ENCODE results near the gene SUN1.
"Not testable (repeated sequence)": the region's sequence is repeated elsewhere in the genome, so short reads cannot be mapped to it uniquely, and the experiment has no call there.

SUN1 gene

GRCh38 chr7:904847-905246 is 72.6 kb downstream of the SUN1 start:
- H3K4me3 ChIP-seq (ENCODE audit: low read depth, low read length): peak overlapping the region; percentile 32
- DNase-seq (ENCODE audit: low read depth): peak; percentile 87
- peak; percentile 58 for TF ChIP-seq MYC (IDR thresholded peaks at IDR 0.05; ENCODE audit: low read depth, low read length)
- TF ChIP-seq CTCF (IDR thresholded peaks at IDR 0.05; ENCODE audit: low read depth, low read length): no peak
- TF ChIP-seq MAX (IDR thresholded peaks at IDR 0.05; ENCODE audit: low read depth, low read length): peak; percentile 61
- TF ChIP-seq POLR2A (IDR thresholded peaks at IDR 0.05; ENCODE audit: extremely low read depth, insufficient read length): no peak

GRCh38 chr7:906776-907157 is 74.5 kb downstream of the SUN1 start:
- TF ChIP-seq POLR2A (IDR thresholded peaks at IDR 0.05; ENCODE audit: extremely low read depth, insufficient read length) (no peak), MAX (IDR thresholded peaks at IDR 0.05; ENCODE audit: low read depth, low read length) (no peak), MYC (IDR thresholded peaks at IDR 0.05; ENCODE audit: low read depth, low read length) (no peak), CTCF (IDR thresholded peaks at IDR 0.05; ENCODE audit: low read depth, low read length) (no peak)
- H3K4me3 ChIP-seq (ENCODE audit: low read depth, low read length): no peak overlapping the region
- DNase-seq (ENCODE audit: low read depth): peak; percentile 45

GRCh38 chr7:907158-907980 is 75.1 kb downstream of the SUN1 start:
- no peak overlapping the region for H3K4me3 ChIP-seq (ENCODE audit: low read depth, low read length)
- DNase-seq (ENCODE audit: low read depth): no peak
- no peak for TF ChIP-seq POLR2A (IDR thresholded peaks at IDR 0.05; ENCODE audit: extremely low read depth, insufficient read length)
- no peak for TF ChIP-seq MYC (IDR thresholded peaks at IDR 0.05; ENCODE audit: low read depth, low read length)
- no peak for TF ChIP-seq CTCF (IDR thresholded peaks at IDR 0.05; ENCODE audit: low read depth, low read length)
- no peak for TF ChIP-seq MAX (IDR thresholded peaks at IDR 0.05; ENCODE audit: low read depth, low read length)

- TF ChIP-seq MYC (IDR thresholded peaks at IDR 0.05; ENCODE audit: low read depth, low read length): no peak
- TF ChIP-seq POLR2A (IDR thresholded peaks at IDR 0.05; ENCODE audit: extremely low read depth, insufficient read length): no peak
- no peak for TF ChIP-seq MAX (IDR thresholded peaks at IDR 0.05; ENCODE audit: low read depth, low read length)
- no peak for TF ChIP-seq CTCF (IDR thresholded peaks at IDR 0.05; ENCODE audit: low read depth, low read length)
- DNase-seq (ENCODE audit: low read depth): no peak
- no peak overlapping the region for H3K4me3 ChIP-seq (ENCODE audit: low read depth, low read length)
These were observed 75.9 kb downstream of the SUN1 start for GRCh38 chr7:908159-908581.

GRCh38 chr7:908591-909357 is 76.5 kb downstream of the SUN1 start:
- not testable (repeated sequence) for H3K4me3 ChIP-seq (ENCODE audit: low read depth, low read length); DNase-seq (ENCODE audit: low read depth)

Data from NB4 (cell line).